Measurements from ENCODE around the gene SLC16A3. TPM values are rescaled to one million over a fixed set of nuclear protein-coding genes. Genes with fewer than 3 reads are reported as not detected.
A peak's percentile ranks its signal among the peaks of the same experiment; 100 is the strongest.
"Not testable (repeated sequence)": the region's sequence is repeated elsewhere in the genome, so short reads cannot be mapped to it uniquely, and the experiment has no call there.

SLC16A3 gene
- total RNA-seq, 2 donors from 2014 or later, result 5.0 to 69.2 TPM

DNA sequence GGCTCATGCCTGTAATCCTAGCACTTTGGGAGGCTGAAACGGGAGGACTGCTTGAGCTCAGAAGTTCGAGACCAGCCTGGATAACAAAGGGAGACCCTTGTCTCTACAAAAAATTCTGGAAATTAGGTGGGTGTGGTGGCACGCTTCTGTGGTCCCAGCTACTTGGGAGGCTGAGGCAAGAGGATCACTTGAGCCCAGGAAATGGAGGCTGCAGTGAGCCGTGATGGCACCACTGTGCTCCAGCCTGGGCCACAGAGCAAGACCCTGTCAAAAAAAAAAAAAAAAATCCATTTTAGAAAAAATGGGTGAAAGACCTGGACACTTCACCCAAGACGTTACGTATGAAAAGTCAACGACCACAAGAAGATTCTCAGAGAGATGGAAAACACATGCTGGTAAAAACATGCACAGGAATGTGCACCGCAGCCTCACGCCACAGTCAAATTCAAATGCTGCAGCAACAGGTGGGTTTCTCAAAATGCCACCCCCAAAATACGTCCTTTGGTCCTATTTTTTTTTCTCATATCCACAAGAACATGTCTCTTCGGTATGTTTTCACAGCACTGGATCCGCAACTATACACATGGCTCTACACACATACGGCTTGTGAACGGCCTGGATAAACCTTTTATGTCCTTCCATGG, 27.5 kb downstream of the SLC16A3 start:
- TF ChIP-seq POLR2A (IDR thresholded peaks at IDR 0.05), result no peak
- TF ChIP-seq, protein P1, sequence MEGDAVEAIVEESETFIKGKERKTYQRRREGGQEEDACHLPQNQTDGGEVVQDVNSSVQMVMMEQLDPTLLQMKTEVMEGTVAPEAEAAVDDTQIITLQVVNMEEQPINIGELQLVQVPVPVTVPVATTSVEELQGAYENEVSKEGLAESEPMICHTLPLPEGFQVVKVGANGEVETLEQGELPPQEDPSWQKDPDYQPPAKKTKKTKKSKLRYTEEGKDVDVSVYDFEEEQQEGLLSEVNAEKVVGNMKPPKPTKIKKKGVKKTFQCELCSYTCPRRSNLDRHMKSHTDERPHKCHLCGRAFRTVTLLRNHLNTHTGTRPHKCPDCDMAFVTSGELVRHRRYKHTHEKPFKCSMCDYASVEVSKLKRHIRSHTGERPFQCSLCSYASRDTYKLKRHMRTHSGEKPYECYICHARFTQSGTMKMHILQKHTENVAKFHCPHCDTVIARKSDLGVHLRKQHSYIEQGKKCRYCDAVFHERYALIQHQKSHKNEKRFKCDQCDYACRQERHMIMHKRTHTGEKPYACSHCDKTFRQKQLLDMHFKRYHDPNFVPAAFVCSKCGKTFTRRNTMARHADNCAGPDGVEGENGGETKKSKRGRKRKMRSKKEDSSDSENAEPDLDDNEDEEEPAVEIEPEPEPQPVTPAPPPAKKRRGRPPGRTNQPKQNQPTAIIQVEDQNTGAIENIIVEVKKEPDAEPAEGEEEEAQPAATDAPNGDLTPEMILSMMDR (IDR thresholded peaks at IDR 0.05), result no peak
- no peak for TF ChIP-seq POLR2AphosphoS5 (IDR thresholded peaks at IDR 0.05)
- H3K9me3 ChIP-seq, result no peaks in the 10 kb centered on the region
- H3K27me3 ChIP-seq (replicated peaks; ENCODE audit: insufficient read depth), result no peaks in the 10 kb centered on the region
- H3K4me3 ChIP-seq, result no peak overlapping the region
- H3K27ac ChIP-seq, result no peak overlapping the region
- WGBS, result 90% methylated on average over 14 of the region's 14 CpGs
- peaks cover 20 to 35% of the 10 kb centered on the region in 2 donors for H3K36me3 ChIP-seq
- intact Hi-C loops (cut with DNase I), result no loop called here
- DNase-seq (ENCODE audit: low spot score), result no peak
- peaks cover 3% of the 10 kb centered on the region for H3K4me1 ChIP-seq (replicated peaks)

DNA sequence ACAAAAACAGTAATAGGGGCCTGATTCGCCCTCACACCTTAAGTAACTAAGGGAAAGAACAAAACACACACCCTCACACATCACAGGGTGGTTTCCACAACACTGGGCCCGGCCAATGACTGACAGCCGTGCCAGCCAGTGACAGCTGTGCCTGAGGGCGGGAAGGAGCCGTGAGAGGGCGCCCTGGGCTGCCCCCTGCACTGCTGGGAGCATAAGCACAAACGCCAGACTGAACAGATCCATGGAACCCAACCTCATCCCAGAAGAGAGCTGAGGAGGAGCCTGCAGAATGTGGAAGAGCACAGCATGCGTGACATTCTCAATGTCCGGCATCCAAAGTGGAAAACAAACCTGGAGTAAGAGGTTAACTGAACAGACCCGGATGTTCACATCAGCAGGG, 28.6 kb downstream of the SLC16A3 start:
- WGBS, result 59% methylated on average over 10 of the region's 10 CpGs
- no peaks in the 10 kb centered on the region for H3K27me3 ChIP-seq (replicated peaks; ENCODE audit: insufficient read depth)
- H3K4me1 ChIP-seq (replicated peaks), result peaks cover 3% of the 10 kb centered on the region
- DNase-seq (ENCODE audit: low spot score), result no peak
- peak overlapping the region in 1 of 2 donors; percentile 29 for H3K27ac ChIP-seq
- intact Hi-C loops (cut with DNase I), result no loop called here
- no peak overlapping the region for H3K4me3 ChIP-seq
- H3K36me3 ChIP-seq, result peaks cover 11 to 24% of the 10 kb centered on the region in 2 donors
- no peaks in the 10 kb centered on the region for H3K9me3 ChIP-seq
- TF ChIP-seq POLR2AphosphoS5 (IDR thresholded peaks at IDR 0.05), result peak; percentile 9
- no peak for TF ChIP-seq POLR2A (IDR thresholded peaks at IDR 0.05)

DNA sequence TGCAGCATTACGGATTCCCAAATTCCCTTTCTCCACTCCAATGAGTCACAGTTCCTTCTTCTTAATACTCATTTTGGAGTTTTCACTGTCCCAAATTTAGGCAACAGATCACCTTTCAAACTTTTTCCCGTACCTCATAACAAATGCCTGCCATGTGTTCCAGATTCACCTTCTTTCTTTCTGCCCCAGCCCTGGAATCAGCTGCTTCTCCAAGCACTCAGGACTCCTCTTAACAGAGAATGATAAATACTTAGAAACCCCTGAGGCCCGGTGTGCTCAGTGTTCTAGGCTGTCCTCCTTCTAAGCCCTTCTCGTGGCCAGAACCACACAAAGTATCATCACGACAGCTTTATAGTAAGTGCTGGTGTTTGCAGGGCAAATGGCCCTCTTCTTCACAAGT, 29.7 kb downstream of the SLC16A3 start:
- no peak overlapping the region for H3K27ac ChIP-seq
- no peak for TF ChIP-seq POLR2AphosphoS5 (IDR thresholded peaks at IDR 0.05)
- TF ChIP-seq, protein P1 (IDR thresholded peaks at IDR 0.05), result no peak
- no peak for TF ChIP-seq POLR2A (IDR thresholded peaks at IDR 0.05)
- H3K4me1 ChIP-seq (replicated peaks), result peaks cover 3% of the 10 kb centered on the region
- H3K27me3 ChIP-seq (replicated peaks; ENCODE audit: insufficient read depth), result no peaks in the 10 kb centered on the region
- DNase-seq (ENCODE audit: low spot score), result no peak
- H3K9me3 ChIP-seq, result no peaks in the 10 kb centered on the region
- 55% methylated on average over 5 of the region's 5 CpGs for WGBS
- peaks cover under 1 to 16% of the 10 kb centered on the region in 2 donors for H3K36me3 ChIP-seq
- intact Hi-C loops (cut with DNase I), result no loop called here
- H3K4me3 ChIP-seq, result no peak overlapping the region

DNA sequence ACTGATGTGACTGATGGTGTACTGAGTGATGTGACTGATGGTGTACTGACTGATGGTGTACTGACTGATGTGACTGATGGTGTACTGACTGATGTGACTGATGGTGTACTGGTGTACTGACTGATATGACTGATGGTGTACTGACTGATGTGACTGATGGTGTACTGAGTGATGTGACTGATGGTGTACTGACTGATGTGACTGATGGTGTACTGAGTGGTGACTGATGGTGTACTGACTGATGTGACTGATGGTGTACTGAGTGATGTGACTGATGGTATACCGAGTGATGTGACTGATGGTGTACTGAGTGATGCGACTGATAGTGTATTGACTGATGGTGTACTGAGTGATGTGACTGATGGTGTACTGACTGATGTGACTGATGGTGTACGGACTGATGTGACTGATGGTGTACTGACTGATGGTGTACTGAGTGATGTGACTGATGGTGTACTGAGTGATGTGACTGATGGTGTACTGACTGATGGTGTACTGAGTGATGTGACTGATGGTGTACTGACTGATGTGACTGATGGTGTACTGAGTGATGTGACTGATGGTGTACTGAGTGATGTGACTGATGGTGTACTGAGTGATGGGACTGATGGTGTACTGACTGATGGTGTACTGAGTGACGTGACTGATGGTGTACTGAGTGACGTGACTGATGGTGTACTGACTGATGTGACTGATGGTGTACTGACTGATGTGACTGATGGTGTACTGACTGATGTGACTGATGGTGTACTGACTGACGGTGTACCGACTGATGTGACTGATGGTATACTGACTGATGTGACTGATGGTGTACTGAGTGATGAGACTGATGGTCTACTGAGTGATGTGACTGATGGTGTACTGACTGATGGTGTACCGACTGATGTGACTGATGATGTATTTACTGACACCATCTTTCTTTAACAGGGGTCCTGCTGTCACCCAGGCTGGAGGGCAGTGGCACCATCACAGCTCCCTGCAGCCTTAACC, 31.4 kb downstream of the SLC16A3 start:
- DNase-seq (ENCODE audit: low spot score); H3K4me3 ChIP-seq; H3K9me3 ChIP-seq; H3K27ac ChIP-seq; intact Hi-C loops (cut with DNase I); H3K27me3 ChIP-seq (replicated peaks; ENCODE audit: insufficient read depth); H3K4me1 ChIP-seq (replicated peaks): not testable (repeated sequence)
- H3K36me3 ChIP-seq, result peaks cover 0 to 28% of the 10 kb centered on the region in 2 donors
- 91% methylated on average over 8 of the region's 8 CpGs for WGBS

DNA sequence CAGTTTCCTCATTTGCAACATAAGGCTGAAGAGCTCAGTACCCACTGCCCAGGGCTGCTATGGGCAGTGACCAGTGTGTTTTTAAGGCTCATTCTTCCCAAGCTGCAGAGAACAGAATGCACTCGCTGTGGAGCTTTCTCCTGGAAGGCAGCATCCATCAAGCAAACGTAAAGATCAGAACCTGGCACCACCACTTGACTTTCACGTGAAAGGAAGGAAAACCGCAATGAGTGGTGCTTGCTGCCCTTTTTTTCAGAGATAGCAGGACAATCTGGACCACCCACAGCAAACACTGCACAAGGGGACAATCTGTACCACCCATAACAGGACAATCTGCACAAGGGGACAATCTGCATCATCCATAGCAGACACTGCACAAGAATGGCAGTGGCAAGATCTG, 33.5 kb downstream of the SLC16A3 start:
- TF ChIP-seq POLR2A (IDR thresholded peaks at IDR 0.05) (no peak), POLR2AphosphoS5 (IDR thresholded peaks at IDR 0.05) (no peak)
- TF ChIP-seq, protein P1 (IDR thresholded peaks at IDR 0.05), result no peak
- Histone ChIP-seq H3K27me3 (replicated peaks; ENCODE audit: insufficient read depth) (no peaks in the 10 kb centered on the region), H3K27ac (no peak overlapping the region), H3K36me3 (peaks cover 0 to 21% of the 10 kb centered on the region in 2 donors), H3K9me3 (no peaks in the 10 kb centered on the region), H3K4me3 (no peak overlapping the region), H3K4me1 (replicated peaks) (peaks cover 14% of the 10 kb centered on the region)
- intact Hi-C loops (cut with DNase I), result no loop called here
- DNase-seq (ENCODE audit: low spot score), result no peak
- WGBS, result 50% methylated on average over 4 of the region's 4 CpGs

All from prostate gland (tissue), 2 donors.